Skin epidermis (tissue), 12 donors: ENCODE data around the gene SEC14L1.
A peak's percentile ranks its signal among the peaks of the same experiment; 100 is the strongest.
"Not testable (repeated sequence)": the region's sequence is repeated elsewhere in the genome, so short reads cannot be mapped to it uniquely, and the experiment has no call there.

ENCODE experiments used
- H3K27ac ChIP-seq, 21 experiments: fragments of 200-600 bp; sonication (generic) in 11 of 21; one replicate each; pipeline ENCODE4 v1.5.0; 2020; ENCODE audit warnings: mild to moderate bottlenecking in 3 of 21, inconsistent platforms in 2 of 21, moderate library complexity in 2 of 21
- H3K4me3 ChIP-seq, 7 experiments: fragments of 200-600 bp; sonication (generic) in 2 of 7; one replicate each; pipeline ENCODE4 v1.5.0; 2020; ENCODE audit warnings: inconsistent platforms in 2 of 7, mild to moderate bottlenecking in 2 of 7, moderate library complexity in 1 of 7

The SEC14L1 gene

DNA sequence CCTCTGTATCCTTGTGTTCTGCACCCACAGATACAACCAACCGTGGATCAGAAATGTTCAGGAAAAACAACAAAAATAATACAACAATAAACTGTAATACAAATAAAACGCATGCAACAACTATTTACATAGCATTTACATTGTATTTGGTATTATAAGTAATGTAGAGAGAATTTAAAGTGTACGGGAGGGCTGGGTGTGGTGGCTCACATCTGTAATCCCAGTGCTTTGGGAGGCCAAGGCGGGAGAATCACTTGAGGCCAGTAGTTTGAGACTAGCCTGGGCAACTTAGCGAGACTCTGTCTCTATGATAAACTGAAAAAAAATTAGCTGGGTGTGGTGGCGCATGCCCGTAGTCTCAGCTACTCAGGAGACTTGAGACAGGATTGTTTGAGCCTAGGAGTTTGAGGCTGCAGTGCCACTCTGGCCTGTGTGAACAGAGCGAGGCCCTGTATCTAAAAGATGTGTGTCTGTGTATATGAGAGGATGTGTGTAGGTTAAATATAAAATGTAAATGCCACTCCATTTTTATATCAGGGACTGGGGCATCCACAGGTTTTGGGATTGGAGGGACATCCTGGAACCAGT, 13.3 kb downstream of the SEC14L1 start:
- Histone ChIP-seq H3K4me3 (no peak overlapping the region), H3K27ac (peak overlapping the region in 2 of 21 experiments; percentile 23 to 24)

DNA sequence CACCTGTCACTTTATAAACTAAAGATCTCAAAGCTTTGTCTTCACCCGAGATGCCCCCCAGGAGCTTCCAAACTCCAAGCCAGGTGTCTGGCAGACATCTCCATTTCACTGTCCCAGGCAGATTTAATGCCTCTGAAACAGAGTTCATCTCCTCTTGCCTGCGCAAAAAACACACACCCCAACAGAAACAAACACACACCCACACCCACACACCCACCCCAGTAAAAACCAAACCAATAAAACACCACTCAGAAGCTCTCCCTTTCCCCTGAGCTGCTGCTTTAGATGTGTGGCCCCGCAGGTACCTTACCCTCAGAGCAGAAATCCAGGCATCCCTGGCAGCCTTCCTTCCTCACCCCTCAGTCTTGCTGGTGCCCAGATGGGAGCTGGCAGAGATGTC, 14.4 kb downstream of the SEC14L1 start:
- no peak overlapping the region for H3K27ac ChIP-seq
- H3K4me3 ChIP-seq = no peak overlapping the region

DNA sequence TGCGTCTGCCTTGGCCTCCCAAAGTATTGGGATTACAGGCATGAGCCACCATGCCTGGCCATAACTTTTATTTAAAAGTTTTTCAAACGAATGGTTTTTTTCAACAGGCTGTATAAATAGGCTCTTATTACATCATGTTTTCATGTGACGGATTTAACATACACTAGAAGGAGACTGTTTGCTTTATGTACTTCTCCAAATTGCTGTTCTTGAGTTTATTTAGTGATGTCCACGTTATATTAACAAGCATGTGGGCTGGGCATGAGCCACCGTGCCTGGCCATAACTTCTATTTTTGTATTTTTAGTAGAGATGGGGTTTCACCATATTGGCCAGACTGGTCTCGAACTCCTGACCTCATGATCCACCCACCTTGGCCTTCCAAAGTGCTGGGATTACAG, 17.0 kb downstream of the SEC14L1 start:
- not testable (repeated sequence) for H3K4me3 ChIP-seq, H3K27ac ChIP-seq

DNA sequence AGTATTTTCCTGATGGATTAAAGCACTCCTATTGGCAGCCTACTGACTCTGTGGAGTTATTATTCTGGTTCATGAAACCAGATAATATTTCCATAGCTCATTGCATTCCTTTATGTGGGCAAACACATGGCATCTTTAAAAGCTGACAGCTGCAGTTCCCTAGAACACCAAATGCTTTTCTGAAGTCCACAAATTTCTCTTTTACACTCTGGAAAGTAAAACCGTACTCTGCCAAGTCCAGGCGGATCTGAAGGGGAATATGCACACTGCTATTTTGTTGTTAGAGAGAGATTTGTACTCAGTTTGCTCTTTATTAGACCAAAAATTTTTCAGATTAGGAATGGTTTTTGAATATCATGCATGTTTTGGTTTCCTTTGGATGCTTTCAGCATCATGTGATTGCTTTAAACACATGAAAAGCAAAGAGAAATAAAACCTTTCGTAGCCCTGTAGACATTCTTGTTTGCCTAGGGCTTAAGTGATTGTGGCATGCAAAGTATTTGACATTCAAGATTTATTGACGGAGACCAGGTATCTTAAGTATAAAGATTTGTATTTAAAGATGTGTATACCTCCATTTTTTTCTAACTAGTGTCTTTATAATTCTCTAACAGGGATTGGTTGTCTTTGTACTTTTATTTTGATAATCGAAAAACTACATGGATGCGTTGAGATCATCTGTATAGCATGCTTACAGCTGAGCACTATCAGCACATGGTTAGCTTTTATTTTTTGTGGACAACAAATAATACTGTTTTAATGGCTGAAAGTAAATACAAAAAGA, 19.5 kb downstream of the SEC14L1 start:
- Histone ChIP-seq H3K4me3 (no peak overlapping the region), H3K27ac (no peak overlapping the region)

DNA sequence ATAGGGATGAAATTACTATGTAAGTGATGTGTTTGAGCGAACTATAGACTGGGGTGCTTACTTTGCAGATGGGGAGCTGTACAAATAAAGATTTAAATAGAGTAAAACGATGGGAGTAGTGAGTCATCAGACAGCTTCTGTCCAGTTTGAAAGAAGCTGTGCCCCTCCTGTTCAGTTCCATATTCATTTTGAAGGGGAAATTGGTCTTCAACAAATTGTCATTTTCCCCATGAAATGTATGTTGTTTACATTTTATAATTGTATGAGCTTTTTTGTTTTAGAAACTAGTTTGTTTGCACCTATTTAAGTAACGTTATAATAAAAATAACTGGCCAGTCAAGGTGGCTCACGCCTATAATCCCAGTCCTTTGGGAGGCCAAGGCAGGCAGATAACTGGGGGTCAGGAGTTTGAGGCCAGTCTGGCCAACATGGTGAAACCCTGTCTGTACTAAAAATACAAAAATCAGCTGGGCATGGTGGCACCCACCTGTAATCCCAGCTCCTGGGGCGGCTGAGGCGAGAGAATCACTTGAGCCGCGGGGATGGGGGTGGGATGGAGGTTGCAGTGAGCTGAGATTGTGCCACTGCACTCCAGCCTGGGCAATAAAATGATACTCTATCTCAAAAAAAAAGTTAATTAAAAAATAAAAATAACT, 20.2 kb downstream of the SEC14L1 start:
- no peak overlapping the region for H3K4me3 ChIP-seq
- H3K27ac ChIP-seq = no peak overlapping the region

DNA sequence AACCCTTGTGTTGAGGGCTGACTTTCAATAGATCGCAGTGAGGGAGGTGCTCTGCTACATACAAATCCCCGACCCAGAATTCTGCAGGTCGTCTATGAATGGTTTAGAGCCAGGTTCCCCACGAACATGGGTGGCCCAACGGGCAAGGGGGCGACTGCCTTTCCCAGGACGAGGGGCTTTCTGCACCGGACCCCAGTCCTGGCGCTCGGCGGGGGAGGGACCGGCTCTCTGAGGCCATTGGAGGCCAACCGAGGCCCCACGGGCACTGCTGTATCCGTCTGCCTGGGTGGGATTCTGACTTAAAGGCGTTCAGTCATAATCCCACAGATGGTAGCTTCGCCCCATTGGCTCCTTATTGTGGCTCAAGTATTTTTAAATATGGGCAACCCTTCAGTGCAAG, 21.2 kb downstream of the SEC14L1 start:
- Histone ChIP-seq H3K4me3 (no peak overlapping the region), H3K27ac (no peak overlapping the region)

DNA sequence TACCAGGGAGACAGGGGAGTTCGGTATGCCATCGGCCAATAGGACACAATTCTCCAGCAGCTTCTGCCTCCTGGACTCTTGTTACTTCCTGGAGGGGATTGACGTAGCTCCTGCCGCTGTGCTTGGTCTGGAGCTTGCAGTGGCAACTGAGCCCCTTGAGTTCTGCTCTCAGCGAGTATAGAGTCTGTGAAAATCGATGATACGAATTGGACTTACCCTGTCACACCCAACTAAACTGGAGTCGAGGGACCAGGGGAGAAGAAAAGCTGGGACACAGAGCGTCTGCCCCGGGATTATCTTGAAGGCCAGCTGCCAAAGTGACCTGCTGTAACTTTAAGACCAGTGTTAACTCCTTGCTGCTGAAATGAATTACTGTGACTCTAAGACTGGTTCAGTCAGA, 22.2 kb downstream of the SEC14L1 start:
- no peak overlapping the region for H3K27ac ChIP-seq
- H3K4me3 ChIP-seq = no peak overlapping the region

DNA sequence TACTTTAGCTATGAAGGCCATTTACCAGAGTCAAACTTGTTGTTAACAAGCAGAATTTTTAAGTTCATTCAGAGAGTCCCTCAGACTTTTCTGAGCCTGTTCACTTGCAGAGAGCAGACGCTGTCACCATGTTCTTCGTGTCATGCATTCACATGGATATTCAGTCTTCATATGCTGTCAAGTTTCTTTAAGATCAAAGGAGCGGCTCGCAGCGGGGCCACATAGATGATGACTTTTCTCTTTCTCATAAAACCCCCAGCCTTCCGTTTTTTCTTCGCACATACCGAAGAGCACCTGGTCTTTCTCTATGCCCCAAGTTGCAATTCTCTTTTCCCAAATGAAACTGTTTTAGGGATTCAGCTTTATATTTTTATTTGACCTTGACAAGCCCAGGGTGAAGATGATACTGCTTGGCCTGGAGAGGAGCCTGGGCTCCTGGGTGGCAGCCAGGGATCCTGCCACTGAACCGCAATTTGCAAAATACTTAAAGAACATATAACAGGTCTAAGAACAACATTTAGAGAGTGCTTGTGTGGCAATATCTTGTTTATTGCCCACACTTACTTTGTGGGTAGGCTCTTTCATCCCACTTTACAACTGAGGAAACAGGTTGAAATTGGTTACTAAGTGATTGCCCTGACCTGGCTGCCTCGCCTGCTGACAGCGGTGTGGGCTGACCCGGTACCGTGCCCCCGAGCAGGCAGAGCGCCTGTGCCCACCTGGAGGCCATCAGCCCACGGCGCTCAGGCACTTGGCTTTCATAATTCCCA, 22.9 kb downstream of the SEC14L1 start:
- peak overlapping the region in 5 of 21 experiments; percentile 0 to 56 (median 17) for H3K27ac ChIP-seq
- no peak overlapping the region for H3K4me3 ChIP-seq

DNA sequence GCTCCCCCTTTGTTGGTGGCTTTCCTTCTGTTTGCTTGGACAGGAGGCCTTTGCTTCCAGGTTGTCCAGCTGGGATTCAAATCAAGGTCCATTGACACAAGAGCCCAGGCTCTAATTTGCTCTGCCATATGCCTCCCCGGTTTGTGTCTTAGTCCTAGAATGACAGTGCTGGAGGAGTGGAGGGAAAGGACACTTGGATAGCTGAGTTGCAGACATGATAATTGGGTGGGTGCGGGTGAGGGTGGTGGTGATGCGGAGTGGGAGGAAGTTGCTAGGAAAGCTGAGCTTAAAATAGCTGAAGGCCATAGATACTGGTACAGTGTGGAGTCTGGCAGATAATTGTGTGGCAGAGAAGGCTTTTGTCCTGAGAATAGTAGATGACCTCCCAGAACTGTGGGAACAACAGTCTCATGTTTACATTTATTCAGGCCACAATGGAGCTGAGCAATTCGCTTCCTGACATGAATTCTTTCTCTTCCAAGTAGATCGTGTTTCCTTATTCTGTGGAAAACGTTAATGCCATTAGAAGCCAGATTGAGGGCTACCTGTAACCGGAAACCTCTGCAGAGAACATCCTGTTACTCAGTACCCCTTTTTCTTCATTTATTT, 23.8 kb downstream of the SEC14L1 start:
- Histone ChIP-seq H3K27ac (peak overlapping the region in 7 of 21 experiments; percentile 0 to 56 (median 17)), H3K4me3 (no peak overlapping the region)

DNA sequence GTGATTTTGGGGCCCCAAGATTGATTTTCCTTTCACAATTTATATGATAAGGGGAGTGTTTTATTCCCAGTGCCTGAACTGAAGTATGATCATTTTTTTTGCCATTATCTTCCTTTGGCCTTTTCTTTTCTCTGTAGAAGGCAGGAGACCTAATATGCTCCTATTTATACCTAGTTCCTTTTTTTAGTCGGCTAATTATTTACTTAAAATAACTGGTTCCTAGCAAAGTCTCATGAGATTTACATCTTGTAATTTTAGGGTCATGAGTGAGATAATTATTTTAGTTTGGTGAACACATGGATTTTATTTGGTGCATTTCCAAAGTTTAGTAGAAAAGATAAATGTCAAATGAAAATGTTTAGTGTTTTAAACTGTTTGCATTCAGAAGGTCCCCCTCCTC, 24.8 kb downstream of the SEC14L1 start:
- Histone ChIP-seq H3K4me3 (no peak overlapping the region), H3K27ac (peak overlapping the region in 4 of 21 experiments; percentile 9 to 52 (median 16))

DNA sequence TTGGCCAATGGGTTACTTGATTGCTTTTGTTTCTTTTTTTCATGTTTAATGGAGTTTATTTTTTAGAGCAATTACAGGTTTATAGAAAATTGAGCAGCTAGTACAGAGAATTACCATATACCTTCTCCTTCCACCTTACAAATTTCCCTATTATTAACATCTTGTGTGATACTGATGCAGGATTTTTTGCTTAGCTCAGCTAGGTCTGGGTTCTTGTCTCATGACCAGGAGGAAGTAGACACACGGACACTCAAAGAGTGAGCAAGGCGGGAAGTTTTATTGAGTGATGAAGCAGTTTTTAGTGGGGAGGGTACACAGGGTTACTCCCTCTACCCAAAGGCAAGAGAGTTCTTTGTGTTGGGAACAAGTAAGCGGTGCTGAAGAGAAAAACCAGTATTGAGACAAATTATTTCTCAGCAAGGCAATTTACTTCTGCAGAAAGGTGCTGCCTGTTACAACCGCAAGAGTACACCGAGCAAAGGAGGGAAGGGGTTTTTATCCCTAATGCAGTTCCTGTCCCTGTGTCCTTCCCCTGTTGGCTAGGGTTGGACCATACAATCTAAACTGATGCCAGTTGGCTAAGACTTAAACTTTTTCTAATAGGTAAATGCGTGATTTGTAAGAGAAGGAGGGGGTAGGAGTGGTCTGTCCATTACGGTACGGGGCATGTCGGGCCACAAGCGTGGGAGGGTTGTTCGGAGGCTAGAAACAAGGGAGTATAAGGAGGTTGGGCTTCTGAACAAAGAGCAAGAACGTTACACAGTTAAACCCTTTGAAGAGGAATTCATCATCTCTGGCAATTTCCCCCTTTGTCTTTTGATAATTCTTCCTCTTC, 26.9 kb downstream of the SEC14L1 start:
- Histone ChIP-seq H3K27ac (no peak overlapping the region), H3K4me3 (no peak overlapping the region)

DNA sequence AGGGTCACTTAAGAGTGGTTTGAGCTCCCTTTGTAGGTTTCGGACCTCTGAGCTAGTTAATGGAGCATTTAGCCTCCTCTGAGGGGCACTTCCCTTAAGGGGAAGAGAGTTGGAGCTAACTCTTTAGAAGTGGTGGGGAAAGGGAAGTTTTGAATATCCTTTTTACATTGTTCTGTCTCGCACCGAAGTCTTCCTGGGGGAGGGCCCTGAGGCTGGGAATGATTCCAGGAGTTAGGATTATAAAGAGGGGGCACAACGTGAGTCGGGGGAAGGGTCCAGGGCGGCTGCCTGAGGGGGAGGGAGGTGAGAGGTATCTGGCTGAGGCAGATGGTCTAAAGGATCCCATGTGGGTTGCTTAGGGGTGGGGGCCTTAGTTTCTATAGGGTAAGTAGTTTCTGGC, 32.3 kb downstream of the SEC14L1 start:
- no peak overlapping the region for H3K4me3 ChIP-seq
- no peak overlapping the region for H3K27ac ChIP-seq

DNA sequence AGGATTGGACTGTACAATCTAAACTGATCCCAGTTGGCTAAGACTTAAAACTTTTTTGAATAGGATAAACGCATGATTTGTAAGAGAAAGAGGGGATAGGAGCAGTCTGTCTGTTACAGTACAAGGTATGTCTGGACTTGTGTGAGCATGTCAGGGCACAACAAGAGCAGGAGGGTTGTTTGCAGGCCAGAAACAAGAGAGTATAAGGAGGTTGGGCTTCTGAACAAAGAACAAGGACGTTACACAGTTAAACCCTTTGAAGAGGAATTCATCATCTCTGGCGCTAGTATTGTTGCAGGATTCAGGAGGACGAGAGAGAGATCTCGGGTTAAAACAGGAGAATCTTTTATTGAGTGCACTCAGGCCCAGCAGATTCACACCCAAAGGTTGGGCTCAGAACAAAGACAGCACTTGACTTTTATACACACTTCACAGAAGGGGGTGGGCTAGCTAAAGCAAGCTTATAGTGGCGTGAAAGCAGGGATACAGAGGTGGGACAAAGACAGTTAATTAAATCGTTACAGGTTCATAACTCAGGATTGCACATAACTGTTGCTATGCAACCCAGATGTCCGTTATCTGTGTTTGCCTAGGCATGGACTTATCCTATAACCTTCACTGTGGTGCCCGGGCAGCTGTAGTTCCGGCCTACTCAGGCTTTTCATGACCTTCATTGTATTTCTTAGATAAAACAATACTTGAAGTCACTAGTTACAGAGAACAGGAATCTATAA, 34.3 kb downstream of the SEC14L1 start:
- Histone ChIP-seq H3K4me3 (no peak overlapping the region), H3K27ac (no peak overlapping the region)

DNA sequence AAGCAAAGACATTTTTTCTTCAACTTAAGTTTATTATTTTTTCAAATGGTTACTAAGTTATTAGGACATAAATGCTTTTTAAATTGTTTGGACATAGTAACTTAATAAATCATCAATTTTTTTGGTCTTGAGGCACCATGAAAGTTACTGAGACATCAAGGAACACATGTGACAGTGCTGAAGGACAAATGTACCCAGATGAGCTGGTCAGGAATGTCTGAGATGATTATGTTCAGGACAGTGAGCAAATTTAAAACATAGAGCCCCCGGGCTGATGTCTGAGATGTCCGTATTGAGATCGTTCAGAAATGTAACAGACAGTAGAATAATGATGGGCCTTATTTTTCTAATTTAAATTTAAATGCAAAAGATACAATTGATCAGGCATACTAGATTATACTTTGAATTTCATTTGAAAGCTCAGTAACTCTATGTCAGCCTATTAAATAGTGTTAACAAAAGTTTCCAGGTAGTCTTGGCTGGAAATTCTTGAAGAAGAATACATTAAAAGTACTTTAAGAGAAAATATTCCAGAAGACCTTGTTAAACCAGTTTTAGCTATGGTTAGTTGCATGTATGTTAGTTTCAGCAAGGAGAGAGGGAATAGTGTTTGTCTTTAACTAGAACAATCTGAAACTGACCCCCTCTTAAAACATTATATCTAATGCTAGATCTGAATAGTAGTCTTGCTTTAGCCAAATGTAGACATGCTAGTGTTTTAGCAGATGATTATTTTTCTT, 36.4 kb downstream of the SEC14L1 start:
- H3K27ac ChIP-seq = no peak overlapping the region
- H3K4me3 ChIP-seq = no peak overlapping the region

DNA sequence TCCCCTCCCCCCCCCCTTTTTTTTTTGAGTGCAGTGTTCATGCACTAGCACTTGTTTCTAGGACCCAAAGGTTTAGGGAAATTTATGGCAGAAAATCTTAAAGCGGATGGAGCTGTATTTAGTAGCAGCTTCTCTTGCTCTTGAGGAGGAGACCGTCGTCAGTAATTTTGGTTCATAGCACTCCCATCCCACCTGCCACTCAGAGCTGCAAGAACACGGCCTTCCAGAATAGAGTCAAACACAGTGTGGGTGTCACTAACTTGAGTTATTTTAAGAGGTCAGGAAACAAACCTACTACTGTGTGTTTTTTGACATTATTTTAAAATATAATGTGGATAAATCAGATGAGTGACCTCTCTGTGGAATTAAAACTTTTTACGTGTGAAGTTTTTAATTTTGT, 37.3 kb downstream of the SEC14L1 start:
- no peak overlapping the region for H3K27ac ChIP-seq
- H3K4me3 ChIP-seq = no peak overlapping the region

DNA sequence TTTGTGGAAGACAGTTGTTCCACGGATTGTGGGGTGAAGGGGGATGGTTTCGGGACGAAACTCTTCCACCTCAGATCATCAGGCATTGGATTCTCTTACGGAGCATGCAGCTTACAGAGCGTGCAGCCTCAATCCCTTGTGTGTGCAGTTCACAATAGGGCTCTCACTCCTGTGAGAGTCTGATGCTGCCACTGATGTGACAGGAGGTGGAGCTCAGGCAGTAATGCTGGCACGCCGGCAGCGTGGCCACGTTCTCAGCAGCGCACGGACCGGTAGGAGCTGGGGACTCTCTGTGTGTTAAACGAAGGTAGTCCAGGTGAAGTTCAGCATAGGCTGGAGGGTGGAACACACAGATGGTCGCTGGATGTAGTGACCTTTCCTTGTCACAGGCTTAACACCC, 37.8 kb downstream of the SEC14L1 start:
- no peak overlapping the region for H3K27ac ChIP-seq

DNA sequence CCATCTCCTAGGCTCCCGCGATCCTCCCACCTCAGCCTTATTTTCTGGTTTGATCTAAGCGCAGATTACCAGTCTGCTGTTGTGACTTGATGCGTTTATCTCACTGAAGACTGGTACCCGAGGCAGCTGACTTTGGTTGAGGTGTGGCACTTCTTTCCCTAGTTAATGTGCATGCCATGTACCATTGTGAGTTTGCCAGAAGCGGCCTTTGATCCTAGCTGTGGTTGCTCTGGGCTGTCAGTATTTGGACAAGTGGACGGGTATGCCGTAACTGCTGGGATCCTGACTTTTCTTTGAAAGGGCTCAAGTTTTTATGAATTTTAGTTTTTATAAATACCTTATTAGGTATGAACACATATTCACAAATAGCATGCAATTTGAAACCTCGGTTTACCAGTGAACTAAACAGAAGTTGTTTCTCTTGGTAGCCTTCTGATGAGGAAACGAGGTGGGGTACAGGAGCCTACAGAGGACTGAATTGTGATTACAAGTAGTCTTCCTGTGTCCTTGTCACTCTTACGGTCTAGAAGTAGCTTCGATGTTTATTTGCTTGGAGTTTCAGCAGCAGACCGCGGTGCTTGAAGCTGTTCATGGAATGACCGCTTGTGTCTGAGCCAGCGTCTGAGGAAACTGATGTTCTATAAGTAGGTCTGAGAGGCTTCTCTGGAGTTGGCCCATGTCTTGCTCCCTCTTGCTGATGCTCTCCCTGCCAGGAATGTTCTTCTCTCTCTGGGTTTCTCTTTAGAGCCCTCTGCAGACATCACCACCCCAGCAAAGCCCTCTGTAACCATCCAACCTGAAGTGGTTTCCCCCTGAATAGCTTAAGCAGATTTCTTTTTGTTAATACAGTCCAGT, 40.0 kb downstream of the SEC14L1 start:
- Histone ChIP-seq H3K27ac (peak overlapping the region in 3 of 21 experiments; percentile 6 to 45 (median 37)), H3K4me3 (no peak overlapping the region)

More for the DNA sequence above, 37.8 kb downstream of the SEC14L1 start:
- no peak overlapping the region for H3K4me3 ChIP-seq
